Measurements from ENCODE around the gene BEGAIN.

GRCh38 chr14:100586153-100586402, 1.1 kb downstream of the BEGAIN start:
- TF ChIP-seq NRF1 (IDR thresholded peaks at IDR 0.05; ENCODE audit: low read depth, low read length) (no peak), CHD2 (IDR thresholded peaks at IDR 0.05; ENCODE audit: low read length) (no peak), SIN3A (conservative IDR thresholded peaks at IDR 0.05 in 1 of 2, IDR thresholded peaks at IDR 0.05 in 1 of 2; ENCODE audit: low read depth in 1 of 2, low read length in 2 of 2) (no peak)
- TF ChIP-seq, protein P1, sequence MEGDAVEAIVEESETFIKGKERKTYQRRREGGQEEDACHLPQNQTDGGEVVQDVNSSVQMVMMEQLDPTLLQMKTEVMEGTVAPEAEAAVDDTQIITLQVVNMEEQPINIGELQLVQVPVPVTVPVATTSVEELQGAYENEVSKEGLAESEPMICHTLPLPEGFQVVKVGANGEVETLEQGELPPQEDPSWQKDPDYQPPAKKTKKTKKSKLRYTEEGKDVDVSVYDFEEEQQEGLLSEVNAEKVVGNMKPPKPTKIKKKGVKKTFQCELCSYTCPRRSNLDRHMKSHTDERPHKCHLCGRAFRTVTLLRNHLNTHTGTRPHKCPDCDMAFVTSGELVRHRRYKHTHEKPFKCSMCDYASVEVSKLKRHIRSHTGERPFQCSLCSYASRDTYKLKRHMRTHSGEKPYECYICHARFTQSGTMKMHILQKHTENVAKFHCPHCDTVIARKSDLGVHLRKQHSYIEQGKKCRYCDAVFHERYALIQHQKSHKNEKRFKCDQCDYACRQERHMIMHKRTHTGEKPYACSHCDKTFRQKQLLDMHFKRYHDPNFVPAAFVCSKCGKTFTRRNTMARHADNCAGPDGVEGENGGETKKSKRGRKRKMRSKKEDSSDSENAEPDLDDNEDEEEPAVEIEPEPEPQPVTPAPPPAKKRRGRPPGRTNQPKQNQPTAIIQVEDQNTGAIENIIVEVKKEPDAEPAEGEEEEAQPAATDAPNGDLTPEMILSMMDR (IDR thresholded peaks at IDR 0.05; ENCODE audit: control extremely low read depth in 1 of 3, insufficient read depth in 1 of 3, low read depth in 1 of 3, low read length in 3 of 3): no peak

Measured in H1 (cell line).